ENCODE results near the gene TRIM71.
"Not testable (repeated sequence)": the region's sequence is repeated elsewhere in the genome, so short reads cannot be mapped to it uniquely, and the experiment has no call there.

Gene TRIM71

GRCh38 chr3:32892625-32893598 lies 75.1 kb downstream of the TRIM71 start:
- FAIRE-seq, result no peak

GRCh38 chr3:32894977-32895376 lies 77.2 kb downstream of the TRIM71 start:
- no peak for FAIRE-seq

GRCh38 chr3:32895701-32896100 lies 77.9 kb downstream of the TRIM71 start:
- FAIRE-seq, result no peak

- no peak for FAIRE-seq
Measured at GRCh38 chr3:32896143-32896542, 78.3 kb downstream of the TRIM71 start.

GRCh38 chr3:32897001-32897601 lies 79.3 kb downstream of the TRIM71 start:
- FAIRE-seq, result no peak

- FAIRE-seq, result no peak
Measured at GRCh38 chr3:32897981-32898623, 80.3 kb downstream of the TRIM71 start.

GRCh38 chr3:32899265-32899664 lies 81.5 kb downstream of the TRIM71 start:
- FAIRE-seq, result no peak

- no peak for FAIRE-seq
Measured at GRCh38 chr3:32901005-32901932, 83.5 kb downstream of the TRIM71 start.

- not testable (repeated sequence) for FAIRE-seq
Measured at GRCh38 chr3:32902887-32903371, 85.1 kb downstream of the TRIM71 start.

GRCh38 chr3:32903953-32904352 lies 86.2 kb downstream of the TRIM71 start:
- no peak for FAIRE-seq

GRCh38 chr3:32909999-32910398 lies 92.2 kb downstream of the TRIM71 start:
- FAIRE-seq, result no peak

GRCh38 chr3:32910954-32911353 lies 93.2 kb downstream of the TRIM71 start:
- FAIRE-seq, result no peak

GRCh38 chr3:32912046-32912445 lies 94.2 kb downstream of the TRIM71 start:
- FAIRE-seq, result no peak

- FAIRE-seq, result no peak
Measured at GRCh38 chr3:32913790-32914446, 96.1 kb downstream of the TRIM71 start.

GRCh38 chr3:32919920-32920319 lies 102.1 kb downstream of the TRIM71 start:
- no peak for FAIRE-seq

- no peak for FAIRE-seq
Measured at GRCh38 chr3:32922078-32922477, 104.3 kb downstream of the TRIM71 start.

- FAIRE-seq, result no peak
Measured at GRCh38 chr3:32930161-32930560, 112.4 kb downstream of the TRIM71 start.

- not testable (repeated sequence) for FAIRE-seq
Measured at GRCh38 chr3:32931273-32931672, 113.5 kb downstream of the TRIM71 start.

- FAIRE-seq, result no peak
Measured at GRCh38 chr3:32934150-32934742, 116.4 kb downstream of the TRIM71 start.

- FAIRE-seq, result no peak
Measured at GRCh38 chr3:32937331-32937730, 119.5 kb downstream of the TRIM71 start.
